A673 (cell line): Measurements from ENCODE around the gene SLC7A10. TPM values are rescaled to one million over a fixed set of nuclear protein-coding genes. Genes with fewer than 3 reads are reported as not detected.

Experiments used
- BruUV-seq: library from RNA; stranded (reverse); fragments of 400-500 nt; replicated peaks from 2 replicates; lab custom pipeline; 2021; lab: Mats Ljungman, UMichigan
- CTCF ChIA-PET: fragments of 300-600 bp; sonication (Branson Sonifier 250); formaldehyde crosslinking; loops from one replicate; lab custom pipeline; 2022; ENCODE audit warnings: antibody characterized with exemption; lab: Charles Lee
- POLR2A ChIA-PET: fragments of 300-600 bp; sonication (Branson Sonifier 250); formaldehyde crosslinking; loops from one replicate; lab custom pipeline; 2022; ENCODE audit warnings: antibody characterized with exemption; ENCODE audit not compliant: low non-redundant PET; lab: Charles Lee
- DNase-seq: peaks from one replicate; pipeline ENCODE4 v3.0.0-alpha.2; 2015; ENCODE audit warnings: low spot score
- H3K27ac ChIP-seq: fragments of 200-600 bp; sonication (generic); 2 replicates; pipeline ENCODE4 v1.5.1; 2016; ENCODE audit warnings: mixed run types, low read depth, mild to moderate bottlenecking, mixed read lengths, antibody characterized with exemption, low read length; ENCODE audit not compliant: poor library complexity, severe bottlenecking
- H3K27me3 ChIP-seq: fragments of 200-600 bp; sonication (generic); replicated peaks from 2 replicates; pipeline ENCODE4 v1.6.1; 2017; ENCODE audit warnings: mixed run types, low read depth, mild to moderate bottlenecking, mixed read lengths, antibody characterized with exemption, low read length; ENCODE audit not compliant: insufficient read depth, poor library complexity
- H3K36me3 ChIP-seq: fragments of 200-600 bp; sonication (generic); 2 replicates; pipeline ENCODE4 v1.6.1; 2016; ENCODE audit warnings: mixed run types, mild to moderate bottlenecking, mixed read lengths, antibody characterized with exemption, low read length; ENCODE audit not compliant: insufficient read depth, poor library complexity, severe bottlenecking
- H3K4me1 ChIP-seq: fragments of 200-600 bp; sonication (generic); 2 replicates; pipeline ENCODE4 v1.6.1; 2017; ENCODE audit warnings: mixed run types, mild to moderate bottlenecking, mixed read lengths, antibody characterized with exemption, low read length; ENCODE audit not compliant: insufficient read depth, poor library complexity, severe bottlenecking
- H3K4me3 ChIP-seq: fragments of 200-600 bp; sonication (generic); 2 replicates; pipeline ENCODE4 v1.5.1; 2016; ENCODE audit warnings: low read depth, mixed run types, mild to moderate bottlenecking, mixed read lengths, low read length; ENCODE audit not compliant: poor library complexity, severe bottlenecking
- H3K9me3 ChIP-seq: fragments of 200-600 bp; sonication (generic); 2 replicates; pipeline ENCODE4 v1.6.1; 2016; ENCODE audit warnings: mixed run types, low read depth, mild to moderate bottlenecking, mixed read lengths, antibody characterized with exemption, low read length; ENCODE audit not compliant: poor library complexity, severe bottlenecking
- EZH2 ChIP-seq: fragments of 200-600 bp; sonication (generic); IDR thresholded peaks from 2 replicates; pipeline ENCODE4 v1.6.1; 2017; ENCODE audit warnings: borderline replicate concordance, low read depth, mild to moderate bottlenecking, mixed read lengths, antibody characterized with exemption, low read length; ENCODE audit not compliant: poor library complexity, severe bottlenecking
- intact Hi-C: fragments of 100-400 bp; cut with micrococcal nuclease; formaldehyde crosslinking; loops from one replicate; pipeline ENCODE4 v1.10.0; 2022; ENCODE audit not compliant: unreplicated experiment
- total RNA-seq: library from RNA; stranded (reverse); gene quantifications from 2 replicates; pipeline ENCODE4 v1.2.3, GENCODE V29; 2021
- TF ChIP-seq, protein P1 (sequence below): fragments of 300-800, 200-600 bp; sonication (generic); conservative IDR thresholded peaks from 2 replicates; pipeline ENCODE4 v1.5.1; 2017; ENCODE audit warnings: low read depth, mild to moderate bottlenecking, antibody characterized with exemption, low read length, moderate library complexity, mixed read lengths

The SLC7A10 gene
- total RNA-seq, 1 experiment from 2014 or later = 0.17 TPM

DNA sequence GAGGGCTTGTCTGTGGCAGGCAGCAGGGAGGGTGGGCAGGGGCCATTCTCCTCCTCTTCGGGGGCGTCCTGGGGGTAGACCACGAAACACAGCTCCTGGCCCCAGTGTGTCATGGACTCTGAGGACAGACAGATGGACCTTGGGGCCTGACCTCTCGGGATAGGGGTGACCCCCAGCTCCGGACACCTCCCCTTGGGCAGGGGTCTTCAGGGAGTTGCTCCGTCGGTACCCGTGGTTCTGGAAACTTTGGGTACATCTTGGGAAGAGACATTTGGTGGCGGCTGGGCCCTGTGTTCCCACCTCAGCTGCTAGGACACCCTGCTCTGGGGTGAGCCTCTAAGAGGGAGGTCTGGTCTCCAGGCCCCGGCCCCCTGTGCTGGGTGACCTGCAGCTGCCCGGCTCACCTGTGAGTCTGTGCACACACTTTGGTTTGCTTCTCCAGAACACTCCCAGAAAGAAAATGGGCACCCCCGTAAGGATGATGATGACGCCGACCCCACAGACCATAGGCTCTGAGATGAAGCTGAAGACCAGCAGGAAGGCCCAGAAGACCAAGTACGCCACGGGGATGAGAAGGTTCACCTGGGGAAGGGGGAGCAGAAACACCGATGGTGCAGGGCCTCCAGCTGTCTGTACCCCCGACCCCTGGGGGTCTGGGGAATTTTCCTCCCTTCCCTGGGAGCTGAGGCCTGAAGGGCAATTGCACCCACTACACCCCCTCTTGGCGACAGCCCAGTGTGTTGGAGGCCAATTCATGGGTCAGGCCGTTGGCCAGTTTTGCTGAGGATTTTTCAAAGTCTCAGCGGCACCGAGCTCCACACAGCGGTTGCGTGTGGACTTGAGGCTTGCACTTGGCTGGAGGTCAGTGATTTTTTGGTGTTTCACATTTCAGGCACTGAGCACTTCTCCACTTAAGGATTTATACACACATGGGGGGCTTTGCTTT, 16.5 kb downstream of the SLC7A10 start:
- ChIA-PET CTCF (no interaction called here), POLR2A (no interaction called here)

DNA sequence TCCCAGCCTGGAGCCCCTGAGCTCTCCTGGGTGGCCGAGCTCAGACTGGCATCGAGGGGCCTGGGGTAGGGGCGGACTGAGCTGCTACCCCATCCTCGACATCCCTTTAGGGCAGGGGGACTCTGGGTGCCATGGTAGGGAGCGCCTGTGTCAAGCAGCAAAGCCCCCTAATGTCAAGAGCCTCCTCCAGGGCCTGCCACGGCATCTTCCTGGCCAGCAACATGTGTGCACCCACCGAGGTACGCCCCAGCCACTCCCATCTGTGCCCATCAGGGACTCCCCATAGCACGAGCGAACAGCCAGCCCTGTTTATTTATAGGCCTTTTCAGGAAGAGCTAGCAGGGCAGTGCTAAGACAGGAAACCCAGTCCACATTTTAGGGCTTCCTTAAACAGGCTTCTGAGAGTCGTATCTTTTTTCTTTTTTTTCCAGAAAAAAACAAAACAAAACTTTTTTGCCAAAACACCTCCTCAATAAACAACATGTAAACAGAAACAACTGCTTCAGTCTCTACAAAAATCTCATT, 17.2 kb downstream of the SLC7A10 start:
- intact Hi-C loops = no loop called here
- CTCF ChIA-PET = interaction anchor here (0.6 kb wide), 1 partner anchor 17 kb away, joined by 3 read pairs; no protein-coding TSS in a partner anchor
- no TSS peak for BruUV-seq

More for the DNA sequence above, 16.5 kb downstream of the SLC7A10 start:
- TF ChIP-seq EZH2 = no peak
- TF ChIP-seq, protein P1, sequence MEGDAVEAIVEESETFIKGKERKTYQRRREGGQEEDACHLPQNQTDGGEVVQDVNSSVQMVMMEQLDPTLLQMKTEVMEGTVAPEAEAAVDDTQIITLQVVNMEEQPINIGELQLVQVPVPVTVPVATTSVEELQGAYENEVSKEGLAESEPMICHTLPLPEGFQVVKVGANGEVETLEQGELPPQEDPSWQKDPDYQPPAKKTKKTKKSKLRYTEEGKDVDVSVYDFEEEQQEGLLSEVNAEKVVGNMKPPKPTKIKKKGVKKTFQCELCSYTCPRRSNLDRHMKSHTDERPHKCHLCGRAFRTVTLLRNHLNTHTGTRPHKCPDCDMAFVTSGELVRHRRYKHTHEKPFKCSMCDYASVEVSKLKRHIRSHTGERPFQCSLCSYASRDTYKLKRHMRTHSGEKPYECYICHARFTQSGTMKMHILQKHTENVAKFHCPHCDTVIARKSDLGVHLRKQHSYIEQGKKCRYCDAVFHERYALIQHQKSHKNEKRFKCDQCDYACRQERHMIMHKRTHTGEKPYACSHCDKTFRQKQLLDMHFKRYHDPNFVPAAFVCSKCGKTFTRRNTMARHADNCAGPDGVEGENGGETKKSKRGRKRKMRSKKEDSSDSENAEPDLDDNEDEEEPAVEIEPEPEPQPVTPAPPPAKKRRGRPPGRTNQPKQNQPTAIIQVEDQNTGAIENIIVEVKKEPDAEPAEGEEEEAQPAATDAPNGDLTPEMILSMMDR = no peak
- no peaks in the 10 kb centered on the region for H3K4me1 ChIP-seq
- peaks cover 16% of the 10 kb centered on the region for H3K36me3 ChIP-seq
- H3K4me3 ChIP-seq = no peak overlapping the region
- no peaks in the 10 kb centered on the region for H3K9me3 ChIP-seq
- no peaks in the 10 kb centered on the region for H3K27me3 ChIP-seq
- intact Hi-C loops = no loop called here
- DNase-seq = no peak
- BruUV-seq = no TSS peak
- H3K27ac ChIP-seq = no peak overlapping the region

DNA sequence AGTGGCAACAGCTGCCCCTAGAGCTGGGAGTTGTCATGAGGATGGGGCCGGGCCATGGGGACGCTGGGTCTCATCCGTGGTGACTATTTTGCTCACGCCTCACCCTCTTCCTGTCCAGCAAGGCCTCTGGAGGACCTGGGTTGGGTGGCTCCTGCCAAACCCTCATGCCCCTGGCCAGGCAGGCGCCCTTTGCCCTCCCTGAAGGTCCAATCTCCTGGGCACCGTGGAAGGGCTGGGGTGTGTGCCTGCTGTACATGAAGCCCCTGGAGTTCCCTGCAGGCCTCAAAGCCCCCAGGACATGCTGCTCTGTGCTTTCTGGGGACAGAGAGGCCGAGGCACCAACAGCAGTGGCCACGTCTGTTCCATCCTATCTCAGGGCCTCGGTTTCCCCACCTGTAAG, 17.7 kb downstream of the SLC7A10 start:
- H3K36me3 ChIP-seq = peaks cover 16% of the 10 kb centered on the region
- no peak overlapping the region for H3K4me3 ChIP-seq
- intact Hi-C loops = no loop called here
- no peak overlapping the region for H3K27ac ChIP-seq
- no peak for DNase-seq
- CTCF ChIA-PET = no interaction called here
- H3K27me3 ChIP-seq = no peaks in the 10 kb centered on the region
- no TSS peak for BruUV-seq
- TF ChIP-seq, protein P1 = no peak
- no peak for TF ChIP-seq EZH2
- POLR2A ChIA-PET = no interaction called here
- H3K4me1 ChIP-seq = no peaks in the 10 kb centered on the region
- H3K9me3 ChIP-seq = no peaks in the 10 kb centered on the region

More for the DNA sequence above, 17.2 kb downstream of the SLC7A10 start:
- peaks cover 16% of the 10 kb centered on the region for H3K36me3 ChIP-seq
- POLR2A ChIA-PET = no interaction called here
- no peak overlapping the region for H3K4me3 ChIP-seq
- H3K4me1 ChIP-seq = no peaks in the 10 kb centered on the region
- no peaks in the 10 kb centered on the region for H3K9me3 ChIP-seq
- DNase-seq = no peak
- H3K27ac ChIP-seq = no peak overlapping the region
- TF ChIP-seq, protein P1 = no peak
- no peak for TF ChIP-seq EZH2
- no peaks in the 10 kb centered on the region for H3K27me3 ChIP-seq
